Karpas-422 (cell line): ENCODE data around the gene KCNJ6. TPM values are rescaled to one million over a fixed set of nuclear protein-coding genes. Genes with fewer than 3 reads are reported as not detected.

Source experiments
- DNase-seq: peaks from one replicate; pipeline ENCODE4 v3.0.0-alpha.2; 2015
- H2AFZ ChIP-seq: fragments of 200-600 bp; sonication (generic); 2 replicates; pipeline ENCODE4 v1.6.1; 2014; ENCODE audit warnings: antibody characterized with exemption, low read length, mixed read lengths
- H3K27ac ChIP-seq: fragments of 200-600 bp; sonication (generic); 2 replicates; pipeline ENCODE4 v1.5.1; 2014; ENCODE audit warnings: mild to moderate bottlenecking, low read length, moderate library complexity
- H3K27me3 ChIP-seq: fragments of 200-600 bp; sonication (generic); 2 replicates; pipeline ENCODE4 v1.6.1; 2014; ENCODE audit warnings: low read length, mixed read lengths
- H3K36me3 ChIP-seq: fragments of 200-600 bp; sonication (generic); 2 replicates; pipeline ENCODE4 v1.6.1; 2014; ENCODE audit warnings: low read length, mixed read lengths; ENCODE audit not compliant: insufficient read depth
- H3K4me1 ChIP-seq: fragments of 200-600 bp; sonication (generic); 2 replicates; pipeline ENCODE4 v1.6.1; 2014; ENCODE audit warnings: mild to moderate bottlenecking, low read length, mixed read lengths
- H3K4me2 ChIP-seq: fragments of 200-600 bp; sonication (generic); 2 replicates; pipeline ENCODE4 v1.6.1; 2014; ENCODE audit warnings: low read length, low read depth, mild to moderate bottlenecking; ENCODE audit not compliant: poor library complexity, severe bottlenecking
- H3K4me3 ChIP-seq: fragments of 200-600 bp; sonication (generic); 2 replicates; pipeline ENCODE4 v1.5.1; 2014; ENCODE audit warnings: mild to moderate bottlenecking, antibody characterized with exemption, low read length, mixed read lengths
- H3K79me2 ChIP-seq: fragments of 200-600 bp; sonication (generic); 2 replicates; pipeline ENCODE4 v1.6.1; 2014; ENCODE audit warnings: mild to moderate bottlenecking, low read length, mixed read lengths
- H3K9ac ChIP-seq: fragments of 200-600 bp; sonication (generic); 2 replicates; pipeline ENCODE4 v1.6.0; 2014; ENCODE audit warnings: low read length
- H3K9me2 ChIP-seq: fragments of 200-600 bp; sonication (generic), shearing (Covaris generic); replicated peaks from 2 replicates; pipeline ENCODE4 v1.6.0; 2014; ENCODE audit warnings: mild to moderate bottlenecking, low read length, moderate library complexity; ENCODE audit not compliant: insufficient read depth
- H3K9me3 ChIP-seq: fragments of 300-700, 200-600 bp; sonication (generic); 2 replicates; pipeline ENCODE4 v1.6.1; 2014; ENCODE audit warnings: low read length, mixed read lengths
- H4K20me1 ChIP-seq: fragments of 200-600 bp; sonication (generic); 2 replicates; pipeline ENCODE4 v1.6.1; 2014; ENCODE audit warnings: mild to moderate bottlenecking, antibody characterized with exemption, low read length, low read depth; ENCODE audit not compliant: insufficient read depth
- total RNA-seq: library from RNA; depleted of rRNA; stranded (reverse); fragments of >200 nt; shearing (Covaris generic); gene quantifications from 2 replicates; pipeline ENCODE4 v1.2.3, GENCODE V29; 2014; ENCODE audit warnings: low replicate concordance

Gene KCNJ6
- total RNA-seq, 1 experiment from 2014 or later, result not detected

DNA sequence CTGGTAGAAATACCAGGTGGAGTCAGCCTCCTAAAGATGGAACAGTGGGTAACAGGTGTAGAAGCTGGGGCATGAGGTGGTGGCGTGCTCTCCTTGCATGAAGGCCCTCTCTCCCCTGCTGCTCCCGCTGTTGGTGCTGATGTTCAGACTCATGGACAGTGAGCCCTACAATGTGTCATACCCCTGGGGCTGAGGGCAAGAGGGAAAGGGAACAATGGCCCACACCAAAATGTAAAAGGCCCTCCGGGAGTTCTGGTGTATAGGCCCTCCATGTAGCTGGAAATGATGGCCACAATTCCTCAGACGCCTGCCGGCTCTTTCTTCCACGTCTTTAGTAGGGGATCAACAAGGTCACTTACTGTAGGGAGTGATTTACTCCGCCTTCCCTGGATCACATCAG lies 354.8 kb downstream of the KCNJ6 start:
- H3K27me3 ChIP-seq, result no peaks in the 10 kb centered on the region
- H3K36me3 ChIP-seq, result no peaks in the 10 kb centered on the region
- H3K27ac ChIP-seq, result no peak overlapping the region
- H3K4me3 ChIP-seq, result no peak overlapping the region
- peaks cover 20% of the 10 kb centered on the region for H3K4me1 ChIP-seq
- H3K79me2 ChIP-seq, result no peaks in the 10 kb centered on the region
- H3K9me3 ChIP-seq, result no peaks in the 10 kb centered on the region
- no peak overlapping the region for H3K4me2 ChIP-seq
- no peaks in the 10 kb centered on the region for H4K20me1 ChIP-seq
- H3K9ac ChIP-seq, result no peak overlapping the region
- H3K9me2 ChIP-seq, result no peaks in the 10 kb centered on the region
- DNase-seq, result no peak
- no peak overlapping the region for H2AFZ ChIP-seq

DNA sequence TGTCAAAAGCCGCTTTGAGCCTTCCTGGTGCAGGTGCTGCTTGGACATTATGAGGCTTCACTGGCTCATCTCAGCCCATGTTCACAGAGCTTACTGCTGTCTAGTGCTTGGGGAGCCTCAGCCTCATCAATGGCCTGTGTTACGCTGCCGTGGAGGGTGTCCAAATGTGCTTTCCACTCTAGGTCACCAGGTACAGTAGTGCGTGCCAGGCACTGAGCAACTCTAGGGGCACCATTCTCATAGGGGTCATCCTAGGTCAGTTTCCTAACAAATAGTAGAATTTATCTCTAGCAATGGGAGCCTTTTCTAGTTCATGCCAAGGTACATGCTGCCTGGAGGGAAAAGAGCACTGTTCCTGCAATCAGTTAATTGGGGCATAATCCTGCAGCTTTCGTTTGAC lies 355.9 kb downstream of the KCNJ6 start:
- H4K20me1 ChIP-seq, result no peaks in the 10 kb centered on the region
- H2AFZ ChIP-seq, result no peak overlapping the region
- peaks cover 20% of the 10 kb centered on the region for H3K4me1 ChIP-seq
- H3K9me2 ChIP-seq, result no peaks in the 10 kb centered on the region
- H3K4me3 ChIP-seq, result no peak overlapping the region
- no peak overlapping the region for H3K9ac ChIP-seq
- no peaks in the 10 kb centered on the region for H3K36me3 ChIP-seq
- H3K27me3 ChIP-seq, result no peaks in the 10 kb centered on the region
- no peak overlapping the region for H3K27ac ChIP-seq
- H3K79me2 ChIP-seq, result no peaks in the 10 kb centered on the region
- DNase-seq, result no peak
- no peak overlapping the region for H3K4me2 ChIP-seq
- no peaks in the 10 kb centered on the region for H3K9me3 ChIP-seq

DNA sequence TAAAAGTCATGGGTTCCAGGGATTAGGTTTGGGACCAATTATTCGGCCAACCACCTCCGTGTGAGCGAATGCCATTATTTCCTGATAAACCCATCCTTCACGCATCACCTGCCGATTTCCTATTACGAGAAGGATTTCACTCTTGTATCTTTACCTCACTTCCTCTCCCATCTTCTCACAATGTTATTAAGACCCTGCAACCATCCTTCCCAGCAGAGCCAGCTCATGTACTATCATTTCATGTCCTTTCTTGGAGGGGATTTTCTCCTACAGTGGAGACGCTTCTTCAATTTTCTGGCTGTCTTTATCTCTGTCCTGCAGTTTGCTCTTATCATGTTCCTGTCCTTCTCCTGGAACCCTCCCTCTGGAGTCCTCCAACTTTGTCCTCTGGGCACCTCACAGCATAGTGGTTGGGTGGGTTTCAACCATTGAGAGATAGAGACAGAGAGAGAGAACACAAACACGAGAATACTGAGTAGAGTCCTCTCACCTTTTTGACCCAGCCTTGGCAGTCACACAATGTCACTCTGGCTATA lies 357.5 kb downstream of the KCNJ6 start:
- Histone ChIP-seq H3K79me2 (no peaks in the 10 kb centered on the region), H3K9ac (no peak overlapping the region), H3K4me2 (no peak overlapping the region), H3K27ac (no peak overlapping the region), H3K36me3 (no peaks in the 10 kb centered on the region), H2AFZ (no peak overlapping the region), H3K27me3 (no peaks in the 10 kb centered on the region), H3K9me2 (no peaks in the 10 kb centered on the region), H3K4me1 (peaks cover 12% of the 10 kb centered on the region), H4K20me1 (no peaks in the 10 kb centered on the region), H3K9me3 (no peaks in the 10 kb centered on the region), H3K4me3 (no peak overlapping the region)
- DNase-seq, result no peak
